Lower lobe of right lung (tissue), 2 donors: ENCODE results near the gene DHODH. TPM values are rescaled to one million over a fixed set of nuclear protein-coding genes. Genes with fewer than 3 reads are reported as not detected.

Experiments
- ATAC-seq, 2 donors: fragments of 200-7000 bp; cut with Tn5 transposase; one replicate each; pipeline ENCODE4 v1.9.1; 2020 to 2022; ENCODE audit warnings: mild to moderate bottlenecking in 2 of 2, moderate library complexity in 2 of 2
- DNase-seq: peaks from one replicate; pipeline ENCODE4 v3.0.0-alpha.2; 2020
- H3K27ac ChIP-seq: fragments of 200-600 bp; one replicate; pipeline ENCODE4 v1.8.0; 2022
- H3K27me3 ChIP-seq: fragments of 200-600 bp; one replicate; pipeline ENCODE4 v1.8.0; 2022; ENCODE audit warnings: low read depth
- H3K36me3 ChIP-seq: fragments of 200-600 bp; one replicate; pipeline ENCODE4 v1.8.0; 2022; ENCODE audit warnings: mild to moderate bottlenecking
- H3K4me1 ChIP-seq: fragments of 200-600 bp; one replicate; pipeline ENCODE4 v1.8.0; 2022
- H3K4me3 ChIP-seq: fragments of 200-600 bp; one replicate; pipeline ENCODE4 v1.8.0; 2022; ENCODE audit warnings: mild to moderate bottlenecking
- H3K9me3 ChIP-seq: fragments of 200-600 bp; one replicate; pipeline ENCODE4 v1.8.0; 2022
- CTCF ChIP-seq: fragments of 200-600 bp; IDR thresholded peaks from one replicate; pipeline ENCODE4 v1.8.0; 2022; ENCODE audit warnings: antibody characterized with exemption, mild to moderate bottlenecking
- intact Hi-C: fragments of 100-400 bp; cut with DNase I; formaldehyde crosslinking; loops from one replicate; pipeline ENCODE4 v1.11.0; 2022
- total RNA-seq: library from RNA; stranded (reverse); fragmentation: NEBNext Ultra II Directional; extraction: Animal tissue kit (Norgen Biotek cat#: 25700); gene quantifications from one replicate; pipeline ENCODE4 v1.2.1, GENCODE V29; 2021
- donor health status: DM: no; HTN: yes; CAD: no; lungs with severe emphysema.

Gene DHODH
- total RNA-seq, 1 donor from 2014 or later, result 8.2 TPM

GRCh38 chr16:72025404-72026114, 17.0 kb downstream of the DHODH start:
- Histone ChIP-seq H3K4me1 (no peaks in the 10 kb centered on the region), H3K27me3 (no peaks in the 10 kb centered on the region), H3K27ac (peak overlapping the region; percentile 18), H3K9me3 (no peaks in the 10 kb centered on the region), H3K36me3 (peaks cover 59% of the 10 kb centered on the region), H3K4me3 (no peak overlapping the region)
- intact Hi-C loops, result no loop called here
- TF ChIP-seq CTCF, result no peak
- no peak for ATAC-seq
- no peak for DNase-seq

- H3K36me3 ChIP-seq, result peaks cover 36% of the 10 kb centered on the region
- H3K4me1 ChIP-seq, result no peaks in the 10 kb centered on the region
- H3K27ac ChIP-seq, result no peak overlapping the region
- ATAC-seq (peak in 1 of 2 donors; percentile 23), DNase-seq (no peak)
- intact Hi-C loops, result no loop called here
- no peaks in the 10 kb centered on the region for H3K9me3 ChIP-seq
- H3K4me3 ChIP-seq, result no peak overlapping the region
- no peak for TF ChIP-seq CTCF
- no peaks in the 10 kb centered on the region for H3K27me3 ChIP-seq
Measured at GRCh38 chr16:72027669-72028378, 19.3 kb downstream of the DHODH start.

GRCh38 chr16:72029567-72030271, 21.2 kb downstream of the DHODH start:
- H3K4me3 ChIP-seq, result no peak overlapping the region
- ATAC-seq, result no peak
- intact Hi-C loops, result no loop called here
- H3K9me3 ChIP-seq, result no peaks in the 10 kb centered on the region
- H3K36me3 ChIP-seq, result peaks cover 20% of the 10 kb centered on the region
- no peak for TF ChIP-seq CTCF
- no peak overlapping the region for H3K27ac ChIP-seq
- DNase-seq, result no peak
- no peaks in the 10 kb centered on the region for H3K4me1 ChIP-seq
- no peaks in the 10 kb centered on the region for H3K27me3 ChIP-seq

- no peak for TF ChIP-seq CTCF
- ATAC-seq (no peak), DNase-seq (no peak)
- Histone ChIP-seq H3K9me3 (no peaks in the 10 kb centered on the region), H3K27me3 (no peaks in the 10 kb centered on the region), H3K27ac (no peak overlapping the region), H3K36me3 (no peaks in the 10 kb centered on the region), H3K4me1 (no peaks in the 10 kb centered on the region), H3K4me3 (no peak overlapping the region)
- intact Hi-C loops, result no loop called here
Measured at GRCh38 chr16:72033437-72033836, 24.9 kb downstream of the DHODH start.

- H3K27me3 ChIP-seq, result no peaks in the 10 kb centered on the region
- no peaks in the 10 kb centered on the region for H3K4me1 ChIP-seq
- H3K27ac ChIP-seq, result no peak overlapping the region
- TF ChIP-seq CTCF, result no peak
- intact Hi-C loops, result no loop called here
- ATAC-seq (no peak), DNase-seq (no peak)
- no peaks in the 10 kb centered on the region for H3K9me3 ChIP-seq
- H3K36me3 ChIP-seq, result no peaks in the 10 kb centered on the region
- H3K4me3 ChIP-seq, result no peak overlapping the region
Measured at GRCh38 chr16:72036098-72036497, 27.6 kb downstream of the DHODH start.
